Superior temporal gyrus (tissue), 1 donor: ENCODE measurements around the gene XAGE5.
"Not testable (repeated sequence)": the region's sequence is repeated elsewhere in the genome, so short reads cannot be mapped to it uniquely, and the experiment has no call there.

ENCODE experiments used
- DNase-seq: peaks from one replicate; pipeline ENCODE4 v3.0.0-alpha.2; 2016; ENCODE audit errors: extremely low spot score

Gene XAGE5, protein sequence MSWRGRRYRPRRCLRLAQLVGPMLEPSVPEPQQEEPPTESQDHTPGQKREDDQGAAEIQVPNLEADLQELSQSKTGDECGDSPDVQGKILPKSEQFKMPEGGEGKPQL

DNA sequence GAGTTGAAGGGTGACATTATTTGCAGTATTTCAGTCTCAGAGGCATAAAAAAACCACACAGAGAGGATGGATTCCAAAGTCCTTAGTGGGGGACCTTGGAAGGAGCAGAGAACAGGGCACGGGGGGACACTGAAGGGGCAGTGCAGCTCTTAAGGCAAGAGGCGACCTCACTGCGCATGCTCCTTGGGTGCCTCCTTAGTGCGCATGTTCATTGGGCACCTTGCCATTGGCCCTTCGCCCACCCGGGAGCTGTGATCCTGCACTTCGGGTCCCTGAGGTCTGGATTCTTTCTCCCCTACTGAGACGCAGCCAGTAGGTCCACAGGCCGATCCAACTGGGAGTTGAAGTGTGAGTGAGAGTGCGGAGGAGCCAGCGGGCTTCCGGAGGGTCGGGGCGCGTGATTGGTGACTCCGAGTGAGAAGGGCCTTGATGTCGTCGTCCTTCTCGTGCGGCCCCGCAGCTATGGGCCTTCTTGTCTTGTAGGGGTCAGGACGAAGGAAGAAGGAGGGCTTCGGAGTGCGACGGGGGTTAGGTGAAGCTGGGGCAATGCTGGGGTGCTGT lies at the start of gene XAGE5:
Gene XAGE5 (plus strand): TSS at position 223 of the 561 bp plus-strand sequence. CDS start 1,280 bp downstream, outside the sequence.
- no peak for DNase-seq

DNA sequence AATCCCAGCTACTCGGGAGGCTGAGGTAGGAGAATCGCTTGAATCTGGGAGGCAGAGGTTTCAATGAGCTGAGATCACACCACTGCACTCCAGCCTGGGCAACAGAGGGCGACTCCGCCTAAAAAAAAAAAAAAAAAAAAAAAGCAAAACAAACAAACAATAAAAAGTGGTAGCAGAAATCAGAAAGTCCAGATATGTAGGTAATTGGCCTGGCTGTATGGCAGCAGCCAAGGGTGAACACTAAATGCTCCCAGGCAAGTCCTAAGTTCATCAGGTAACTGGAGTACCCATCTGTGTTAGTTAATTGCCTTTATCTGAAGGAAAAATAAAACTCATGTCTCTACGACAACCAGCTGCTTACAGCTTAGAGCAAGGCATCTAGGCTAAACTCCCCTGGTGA lies 45.1 kb upstream of the XAGE5 start:
- DNase-seq = not testable (repeated sequence)

DNA sequence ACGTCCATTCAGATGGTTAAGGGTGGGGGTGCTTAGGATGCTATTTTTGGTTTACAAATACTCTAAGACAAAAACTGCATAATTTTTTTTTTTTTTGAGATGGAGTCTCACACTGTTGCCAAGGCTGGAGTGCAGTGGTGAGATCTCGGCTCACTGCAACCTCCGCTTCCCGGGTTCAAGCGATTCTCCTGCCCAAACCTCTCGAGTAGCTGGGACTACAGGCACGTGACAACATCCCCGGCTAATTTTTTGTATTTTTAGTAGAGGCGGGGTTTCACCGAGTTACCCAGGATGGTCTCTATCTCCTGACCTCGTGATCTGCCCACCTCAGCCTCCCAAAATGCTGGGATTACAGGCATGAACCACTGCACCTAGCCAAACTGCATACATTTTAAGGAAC lies 37.6 kb upstream of the XAGE5 start:
- not testable (repeated sequence) for DNase-seq

DNA sequence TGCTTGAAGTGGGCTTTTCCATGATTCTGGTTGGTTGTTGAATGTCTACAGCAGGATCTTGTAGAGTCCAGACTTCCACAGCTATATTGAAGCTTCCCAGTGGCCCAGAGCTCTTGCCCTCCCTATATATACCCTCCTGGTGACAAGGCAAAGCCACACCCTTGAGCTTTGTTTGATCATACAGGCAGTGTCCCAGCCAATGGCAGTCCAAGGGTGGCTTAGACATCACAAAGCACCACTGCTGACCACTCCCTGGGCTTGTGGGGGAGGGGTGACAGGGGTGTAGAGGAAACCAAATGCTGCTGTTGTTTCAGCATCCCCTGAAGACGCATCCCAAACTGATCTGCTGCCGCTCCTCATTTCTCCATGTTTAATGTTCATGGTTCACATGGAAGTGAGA lies 13.8 kb upstream of the XAGE5 start, which contains the start of gene SPANXN5:
Gene SPANXN5 (minus strand): TSS at position 101 of the 400 bp plus-strand sequence. CDS start 79 bp downstream, at position 22.
- DNase-seq = not testable (repeated sequence)

DNA sequence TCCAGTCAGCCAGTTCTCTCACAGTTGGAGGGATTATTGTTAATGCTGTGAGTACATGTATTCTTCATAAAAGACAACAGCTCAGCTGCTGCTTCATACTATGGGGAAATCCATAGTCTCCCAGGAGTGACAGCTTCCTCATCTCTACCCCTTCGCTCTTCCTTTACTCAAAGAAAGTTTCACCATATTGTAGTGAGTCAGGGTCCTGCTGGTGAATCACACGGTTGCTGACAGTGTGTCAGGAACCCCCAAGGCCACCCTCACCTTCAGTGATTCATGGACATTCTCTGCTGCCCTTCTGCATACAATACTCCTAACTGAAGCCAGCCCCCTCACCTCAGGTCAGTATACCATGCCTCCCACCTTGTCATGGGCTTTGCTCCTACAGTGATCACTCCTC lies 6.2 kb upstream of the XAGE5 start:
- not testable (repeated sequence) for DNase-seq

DNA sequence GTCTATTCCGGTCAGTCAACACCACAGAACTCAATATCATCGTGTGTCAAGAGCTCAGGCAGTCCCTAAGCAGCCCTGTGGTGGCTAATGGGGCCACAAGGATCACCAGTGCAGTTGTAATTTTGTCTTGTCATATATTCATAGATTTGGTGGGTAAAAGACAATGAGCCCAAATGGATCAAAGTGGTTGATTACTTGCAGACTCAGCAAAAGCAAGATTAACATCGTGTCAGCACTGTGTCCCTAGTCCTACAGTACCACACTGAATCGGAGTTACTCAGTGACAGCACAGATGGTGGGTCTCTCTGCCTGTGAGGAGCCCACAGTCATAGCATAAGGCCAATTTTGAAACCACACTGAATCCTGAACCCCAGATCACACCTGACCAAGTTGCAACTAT lies 8.7 kb downstream of the XAGE5 start:
- DNase-seq = no peak

DNA sequence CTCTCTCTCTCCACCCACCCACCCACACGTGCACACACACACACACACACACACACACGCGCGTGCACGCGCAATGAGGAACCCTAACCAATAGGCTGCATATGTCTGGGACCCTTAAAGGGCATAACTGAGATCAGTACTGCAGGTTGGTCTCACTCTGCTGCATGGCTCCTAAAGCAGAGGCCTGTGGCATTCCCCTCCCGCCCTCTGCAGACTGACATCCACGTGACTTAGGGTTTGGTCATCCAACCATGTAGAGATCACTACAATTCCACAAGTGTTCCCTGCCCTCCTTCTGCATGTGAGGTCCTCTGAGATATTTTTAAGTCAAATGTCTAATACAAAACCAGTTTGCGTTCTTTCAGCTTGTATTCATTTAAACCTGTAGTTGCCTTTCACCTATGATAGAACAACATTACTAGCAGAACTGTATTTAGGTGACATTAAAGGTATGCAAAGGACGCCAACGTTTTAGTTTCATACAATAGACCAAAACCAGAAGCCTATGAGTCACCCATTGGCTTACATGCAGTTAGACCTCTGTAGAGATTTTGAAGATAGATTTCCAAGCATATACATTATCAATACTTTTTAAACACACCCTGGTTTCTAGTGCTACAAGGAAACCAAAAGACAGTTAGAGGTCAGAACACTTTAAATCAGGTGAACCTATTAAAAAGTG lies 10.1 kb downstream of the XAGE5 start:
- DNase-seq = no peak

DNA sequence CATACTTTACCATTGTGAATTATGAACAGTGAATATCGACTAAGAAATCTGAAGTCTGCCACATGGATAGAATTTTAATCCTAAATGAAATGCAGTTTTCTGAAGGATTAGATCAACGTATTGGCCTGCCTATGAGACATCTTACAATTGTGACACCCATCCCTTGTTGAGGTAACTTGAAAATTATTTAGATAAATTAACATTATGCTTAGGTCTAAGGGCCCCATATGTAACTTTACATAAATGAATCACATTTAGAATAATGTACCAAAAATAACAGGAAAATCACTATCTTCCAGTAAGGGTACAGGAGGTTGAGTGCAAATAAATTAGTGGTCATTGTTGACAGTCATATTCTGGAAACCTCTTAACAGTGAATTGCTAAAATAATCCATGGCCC lies 13.5 kb downstream of the XAGE5 start:
- DNase-seq = no peak

DNA sequence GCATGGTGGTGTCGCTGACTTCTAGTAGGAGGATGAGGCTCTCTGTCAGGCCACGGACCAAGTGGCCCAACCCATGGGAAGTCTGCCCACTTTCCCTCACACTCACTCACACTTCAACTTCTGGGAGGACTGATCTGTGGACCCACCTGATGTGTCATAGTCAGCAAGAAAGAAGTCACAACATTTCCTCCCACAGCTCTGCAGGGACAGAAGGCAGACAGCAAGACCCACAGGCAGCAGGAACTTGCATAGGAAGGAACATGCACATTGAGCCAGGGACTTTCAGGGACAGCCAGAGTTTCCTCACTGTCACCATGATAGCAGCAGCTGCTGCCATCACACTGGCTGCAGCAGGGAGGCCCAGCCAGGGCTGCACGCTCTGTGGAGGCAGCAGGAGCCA lies 19.5 kb downstream of the XAGE5 start:
- DNase-seq = no peak

DNA sequence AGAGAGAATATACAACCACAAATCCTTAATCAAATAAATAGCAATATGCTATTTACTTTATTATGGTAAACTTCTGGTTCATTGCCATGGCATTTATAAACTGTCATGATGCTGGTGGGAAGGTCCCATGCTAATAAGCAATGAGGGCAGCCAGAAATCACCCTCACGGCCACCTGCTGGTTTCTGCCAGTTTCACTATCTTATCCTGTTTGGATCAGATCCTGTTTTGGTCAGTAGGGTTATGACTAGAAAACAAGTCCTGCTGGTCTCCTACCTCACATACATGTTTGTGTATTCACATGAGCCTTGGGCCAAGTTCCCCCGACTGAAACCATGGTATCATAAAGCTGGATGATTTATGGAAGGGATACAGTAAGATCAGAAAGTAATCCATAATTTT lies 28.1 kb downstream of the XAGE5 start:
- no peak for DNase-seq

DNA sequence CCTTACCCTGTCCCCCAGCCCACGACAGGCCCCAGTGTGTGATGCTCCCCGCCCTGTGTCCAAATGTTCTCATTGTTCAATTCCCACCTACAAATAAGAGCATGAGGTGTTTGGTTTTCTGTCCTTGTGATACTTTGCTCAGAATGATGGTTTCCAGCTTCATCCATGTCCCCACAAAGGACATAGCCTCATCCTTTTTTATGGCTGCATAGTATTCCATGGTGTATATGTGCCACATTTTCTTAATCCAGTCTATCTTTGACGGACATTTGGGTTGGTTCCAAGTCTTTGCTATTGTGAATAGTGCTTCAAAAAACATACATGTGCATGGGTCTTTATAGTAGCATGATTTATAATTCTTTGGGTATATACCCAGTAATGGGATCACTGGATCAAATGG lies 32.5 kb downstream of the XAGE5 start:
- not testable (repeated sequence) for DNase-seq

DNA sequence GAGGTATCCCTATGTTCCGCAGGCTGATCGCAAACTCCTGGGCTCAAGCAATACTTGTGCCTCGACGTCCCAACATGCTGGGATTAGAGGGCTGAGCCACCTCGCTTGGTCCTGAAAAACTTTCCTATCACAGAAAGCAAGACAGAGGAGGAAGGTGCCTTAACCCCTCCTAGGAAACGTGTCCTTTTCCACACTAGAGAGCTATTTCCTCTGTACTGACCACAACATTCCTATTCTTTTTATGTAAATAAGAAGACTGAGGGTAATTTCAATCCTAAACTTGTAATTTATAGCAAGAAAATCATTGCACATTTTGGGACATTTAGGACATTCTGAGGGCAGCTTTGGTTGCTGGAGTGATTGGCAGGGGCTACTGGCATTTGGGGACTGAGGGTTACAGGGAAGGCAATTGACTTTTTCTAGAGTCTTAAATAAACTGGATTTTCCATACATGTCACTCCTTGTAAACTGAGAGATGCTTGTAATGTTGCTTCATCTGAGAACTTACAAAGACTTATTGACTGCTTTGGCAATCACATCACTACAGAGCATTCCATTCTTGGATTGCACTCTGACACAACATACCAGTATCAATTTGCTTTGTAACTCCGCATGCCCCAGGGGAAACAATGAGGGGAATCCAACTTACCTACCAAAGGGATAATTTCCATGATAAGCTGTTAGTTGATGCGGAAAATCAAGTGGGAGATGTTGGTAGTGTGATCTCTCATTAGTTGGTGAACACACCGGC lies 41.2 kb downstream of the XAGE5 start:
- no peak for DNase-seq

DNA sequence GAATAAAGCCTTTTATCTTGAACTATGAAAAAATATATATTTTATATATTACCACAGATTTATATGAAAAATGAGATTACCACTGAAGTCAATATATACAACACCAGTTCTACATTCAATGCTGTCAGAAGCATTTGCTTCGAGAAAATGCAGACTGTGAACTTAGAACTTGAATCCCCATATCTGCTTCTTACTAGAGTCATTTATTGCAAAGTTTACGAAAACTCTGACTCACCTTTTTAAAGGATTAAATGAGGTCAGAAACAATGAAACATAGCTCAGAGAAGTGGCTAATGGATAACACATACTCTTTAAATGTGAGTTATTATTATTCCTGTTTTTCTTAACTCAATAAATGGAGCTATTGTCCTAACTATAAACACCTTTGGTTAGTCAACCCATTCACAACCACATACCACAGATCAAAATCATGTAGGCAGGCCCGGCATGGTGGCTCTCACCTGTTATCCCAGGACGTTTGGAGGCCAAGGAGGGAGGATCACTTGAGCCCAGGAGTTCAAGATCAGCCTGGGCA lies 46.0 kb downstream of the XAGE5 start:
- not testable (repeated sequence) for DNase-seq

DNA sequence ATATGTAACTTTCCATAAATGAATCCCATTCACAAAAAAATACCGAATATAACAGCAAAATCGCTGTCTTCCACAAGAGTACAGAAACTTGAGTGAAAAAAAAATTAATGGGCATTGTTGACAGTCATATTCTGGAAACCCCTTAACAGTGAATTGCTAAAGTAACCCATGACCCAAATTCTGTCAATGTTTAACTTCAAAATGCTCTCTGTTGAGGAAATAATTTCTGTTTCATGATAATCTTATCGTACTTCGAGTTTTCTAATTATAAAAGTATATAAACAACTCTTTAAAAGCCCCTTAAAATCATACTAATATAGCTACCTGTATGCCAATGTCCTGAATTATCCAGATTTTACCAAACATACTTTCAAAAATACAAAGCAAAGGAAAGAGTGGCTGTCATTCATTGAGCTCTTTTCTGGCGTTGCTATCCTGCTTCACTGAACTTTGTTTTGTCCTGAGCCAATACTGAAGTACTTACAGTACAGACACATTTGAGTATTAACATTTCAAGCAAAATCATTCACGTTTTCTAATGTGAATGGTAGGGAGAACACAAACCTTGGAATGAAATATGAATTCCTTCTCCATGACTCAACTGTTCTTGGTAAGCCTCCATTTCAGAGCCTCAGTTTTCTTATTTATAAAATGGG lies 54.4 kb downstream of the XAGE5 start:
- DNase-seq = no peak
